DOHH2 (cell line): ENCODE results near the gene MOV10L1.

ENCODE experiments used
- H3F3A ChIP-seq: fragments of 200-600 bp; sonication (generic), shearing (Covaris generic); 2 replicates; pipeline ENCODE4 v1.6.0; 2016; ENCODE audit warnings: antibody characterized with exemption, mild to moderate bottlenecking; ENCODE audit not compliant: control insufficient read depth, insufficient read depth
- H3K27ac ChIP-seq: fragments of 200-600 bp; sonication (generic); 2 replicates; pipeline ENCODE4 v1.5.1; 2014; ENCODE audit warnings: low read depth, mild to moderate bottlenecking, low read length, moderate library complexity
- H3K27me3 ChIP-seq: fragments of 200-600 bp; sonication (generic); 2 replicates; pipeline ENCODE4 v1.6.1; 2014; ENCODE audit warnings: mild to moderate bottlenecking, low read length, mixed read lengths; ENCODE audit not compliant: control insufficient read depth
- H3K36me3 ChIP-seq: fragments of 200-600 bp; sonication (generic); 2 replicates; pipeline ENCODE4 v1.6.1; 2014; ENCODE audit warnings: mild to moderate bottlenecking, low read length, moderate library complexity, mixed read lengths; ENCODE audit not compliant: control insufficient read depth
- H3K4me1 ChIP-seq: fragments of 200-600 bp; sonication (generic); 2 replicates; pipeline ENCODE4 v1.6.1; 2014; ENCODE audit warnings: mild to moderate bottlenecking, low read length, mixed read lengths; ENCODE audit not compliant: control insufficient read depth
- H3K4me2 ChIP-seq: fragments of 200-600 bp; sonication (generic); 2 replicates; pipeline ENCODE4 v1.6.0; 2014; ENCODE audit warnings: mild to moderate bottlenecking, low read length, moderate library complexity
- H3K4me3 ChIP-seq: fragments of 200-600 bp; sonication (generic); 2 replicates; pipeline ENCODE4 v1.5.1; 2014; ENCODE audit warnings: mild to moderate bottlenecking, low read length, mixed read lengths
- H3K79me2 ChIP-seq: fragments of 200-600 bp; sonication (generic); 2 replicates; pipeline ENCODE4 v1.6.1; 2014; ENCODE audit warnings: mild to moderate bottlenecking, low read length, mixed read lengths; ENCODE audit not compliant: control insufficient read depth
- H3K9me2 ChIP-seq: fragments of 200-600 bp; sonication (generic); replicated peaks from 2 replicates; pipeline ENCODE4 v1.6.1; 2014; ENCODE audit warnings: mild to moderate bottlenecking, low read length, mixed read lengths; ENCODE audit not compliant: control insufficient read depth
- H3K9me3 ChIP-seq: fragments of 200-600 bp; sonication (generic); 2 replicates; pipeline ENCODE4 v1.6.1; 2014; ENCODE audit warnings: antibody characterized with exemption, low read length, mixed read lengths; ENCODE audit not compliant: control insufficient read depth, insufficient read depth
- H4K20me1 ChIP-seq: fragments of 200-600 bp; sonication (generic); 2 replicates; pipeline ENCODE4 v1.6.0; 2014; ENCODE audit warnings: low read depth, mild to moderate bottlenecking, antibody characterized with exemption, low read length, moderate library complexity; ENCODE audit not compliant: control insufficient read depth, insufficient read depth
- CTCF ChIP-seq: fragments of 200-600 bp; sonication (generic); IDR thresholded peaks from one replicate; pipeline ENCODE4 v1.5.1; 2014; ENCODE audit warnings: antibody characterized with exemption, mild to moderate bottlenecking, low read depth, low read length; ENCODE audit not compliant: poor library complexity, severe bottlenecking
- EZH2phosphoT487 ChIP-seq: fragments of 200-600 bp; sonication (generic); IDR thresholded peaks from 2 replicates; pipeline ENCODE4 v1.6.1; 2017; ENCODE audit warnings: borderline replicate concordance, mild to moderate bottlenecking, antibody characterized with exemption, low read length, moderate library complexity, mixed read lengths

The MOV10L1 gene

GRCh38 chr22:50060441-50061140 is 29.2 kb upstream of the MOV10L1 start:
- H3K9me3 ChIP-seq, result no peaks in the 10 kb centered on the region
- no peaks in the 10 kb centered on the region for H3K79me2 ChIP-seq
- no peak overlapping the region for H3K4me3 ChIP-seq
- no peak overlapping the region for H3K27ac ChIP-seq
- peaks cover 46% of the 10 kb centered on the region for H3K4me1 ChIP-seq
- no peak overlapping the region for H3K4me2 ChIP-seq
- no peaks in the 10 kb centered on the region for H3K36me3 ChIP-seq
- H4K20me1 ChIP-seq, result no peaks in the 10 kb centered on the region
- peaks cover 15% of the 10 kb centered on the region for H3F3A ChIP-seq
- H3K27me3 ChIP-seq, result no peaks in the 10 kb centered on the region
- no peaks in the 10 kb centered on the region for H3K9me2 ChIP-seq
- TF ChIP-seq EZH2phosphoT487 (no peak), CTCF (no peak)

- TF ChIP-seq EZH2phosphoT487, result no peak
- no peak for TF ChIP-seq CTCF
- no peaks in the 10 kb centered on the region for H3K9me3 ChIP-seq
- no peaks in the 10 kb centered on the region for H3K79me2 ChIP-seq
- H3F3A ChIP-seq, result peaks cover 15% of the 10 kb centered on the region
- H3K36me3 ChIP-seq, result no peaks in the 10 kb centered on the region
- H3K9me2 ChIP-seq, result no peaks in the 10 kb centered on the region
- no peaks in the 10 kb centered on the region for H3K27me3 ChIP-seq
- no peak overlapping the region for H3K4me3 ChIP-seq
- no peak overlapping the region for H3K27ac ChIP-seq
- H3K4me2 ChIP-seq, result no peak overlapping the region
- H4K20me1 ChIP-seq, result no peaks in the 10 kb centered on the region
- peaks cover 44% of the 10 kb centered on the region for H3K4me1 ChIP-seq
Observed at GRCh38 chr22:50061141-50061823, 28.5 kb upstream of the MOV10L1 start.

- H3K36me3 ChIP-seq, result no peaks in the 10 kb centered on the region
- H3K79me2 ChIP-seq, result no peaks in the 10 kb centered on the region
- peaks cover 43% of the 10 kb centered on the region for H3K4me1 ChIP-seq
- no peak overlapping the region for H3K4me3 ChIP-seq
- H3K27ac ChIP-seq, result no peak overlapping the region
- TF ChIP-seq CTCF (no peak), EZH2phosphoT487 (no peak)
- H3K9me3 ChIP-seq, result no peaks in the 10 kb centered on the region
- peaks cover 11% of the 10 kb centered on the region for H3F3A ChIP-seq
- H3K27me3 ChIP-seq, result no peaks in the 10 kb centered on the region
- no peaks in the 10 kb centered on the region for H3K9me2 ChIP-seq
- H4K20me1 ChIP-seq, result no peaks in the 10 kb centered on the region
- H3K4me2 ChIP-seq, result no peak overlapping the region
Observed at GRCh38 chr22:50061824-50062355, 27.9 kb upstream of the MOV10L1 start.
